H9 (cell line): ENCODE data around the gene THBS4. TPM values are rescaled to one million over a fixed set of nuclear protein-coding genes. Genes with fewer than 3 reads are reported as not detected.

Experiments
- DNase-seq: peaks from one replicate; pipeline ENCODE4 v3.0.0-alpha.2; 2017
- H2AFZ ChIP-seq: one replicate; pipeline ENCODE4 v1.6.1; 2013; ENCODE audit warnings: mild to moderate bottlenecking, low read length, control low read depth, moderate library complexity
- H2AK5ac ChIP-seq: 2 replicates; pipeline ENCODE4 v1.6.1; 2013; ENCODE audit warnings: low read length, control low read depth, mixed read lengths; ENCODE audit not compliant: insufficient read length
- H2BK120ac ChIP-seq: one replicate; pipeline ENCODE4 v1.6.1; 2013; ENCODE audit warnings: low read depth, mild to moderate bottlenecking, low read length, control low read depth, inconsistent platforms; ENCODE audit not compliant: poor library complexity, severe bottlenecking
- H2BK12ac ChIP-seq: 2 replicates; pipeline ENCODE4 v1.6.1; 2013; ENCODE audit warnings: low read length, control low read depth, mixed read lengths, low read depth; ENCODE audit not compliant: insufficient read length
- H2BK15ac ChIP-seq: 2 replicates; pipeline ENCODE4 v1.6.1; 2013; ENCODE audit warnings: low read depth, low read length, control low read depth
- H2BK20ac ChIP-seq: one replicate; pipeline ENCODE4 v1.6.1; 2013; ENCODE audit warnings: low read depth, mild to moderate bottlenecking, low read length, control low read depth, inconsistent platforms; ENCODE audit not compliant: poor library complexity, severe bottlenecking
- H2BK5ac ChIP-seq: 2 replicates; pipeline ENCODE4 v1.6.1; 2013; ENCODE audit warnings: low read length, control low read depth, mixed read lengths; ENCODE audit not compliant: insufficient read length
- H3K14ac ChIP-seq: 2 replicates; pipeline ENCODE4 v1.6.1; 2013; ENCODE audit warnings: low read length, control low read depth; ENCODE audit not compliant: insufficient read depth
- H3K18ac ChIP-seq: 2 replicates; pipeline ENCODE4 v1.6.1; 2013; ENCODE audit warnings: low read depth, mild to moderate bottlenecking, mixed read lengths, low read length, control low read depth; ENCODE audit not compliant: insufficient read length
- H3K23ac ChIP-seq: 2 replicates; pipeline ENCODE4 v1.6.1; 2013; ENCODE audit warnings: low read length, control low read depth, mixed read lengths, low read depth; ENCODE audit not compliant: insufficient read length
- H3K23me2 ChIP-seq: 2 replicates; pipeline ENCODE4 v1.6.1; 2013; ENCODE audit warnings: low read depth, mild to moderate bottlenecking, mixed read lengths, low read length, control low read depth; ENCODE audit not compliant: insufficient read length, poor library complexity, severe bottlenecking
- H3K27ac ChIP-seq: 2 replicates; pipeline ENCODE4 v1.5.1; 2013; ENCODE audit warnings: low read length, control low read depth, mixed read lengths, low read depth; ENCODE audit not compliant: insufficient read length
- H3K27me3 ChIP-seq: 2 replicates; pipeline ENCODE4 v1.6.1; 2013; ENCODE audit warnings: low read length, control low read depth, inconsistent platforms; ENCODE audit not compliant: insufficient read depth
- H3K4ac ChIP-seq: 2 replicates; pipeline ENCODE4 v1.6.1; 2013; ENCODE audit warnings: low read depth, mild to moderate bottlenecking, control low read depth, inconsistent platforms, low read length, moderate library complexity
- H3K4me1 ChIP-seq: 2 replicates; pipeline ENCODE4 v1.6.1; 2013; ENCODE audit warnings: low read length, control low read depth, inconsistent platforms; ENCODE audit not compliant: insufficient read depth
- H3K4me2 ChIP-seq: 2 replicates; pipeline ENCODE4 v1.6.1; 2013; ENCODE audit warnings: low read length, control low read depth, mixed read lengths; ENCODE audit not compliant: insufficient read length, insufficient read depth
- H3K56ac ChIP-seq: 2 replicates; pipeline ENCODE4 v1.6.1; 2013; ENCODE audit warnings: low read depth, mild to moderate bottlenecking, mixed read lengths, low read length, control low read depth; ENCODE audit not compliant: insufficient read length
- H3K79me1 ChIP-seq: 2 replicates; pipeline ENCODE4 v1.6.1; 2013; ENCODE audit warnings: low read depth, mild to moderate bottlenecking, moderate library complexity, low read length, control low read depth, inconsistent platforms; ENCODE audit not compliant: insufficient read depth, poor library complexity, severe bottlenecking
- H3K79me2 ChIP-seq: 2 replicates; pipeline ENCODE4 v1.6.1; 2013; ENCODE audit warnings: low read length, control low read depth, inconsistent platforms; ENCODE audit not compliant: insufficient read depth
- H3K9ac ChIP-seq: 2 replicates; pipeline ENCODE4 v1.6.1; 2013; ENCODE audit warnings: low read length, control low read depth, mixed read lengths; ENCODE audit not compliant: insufficient read length; ENCODE audit errors: extremely low read depth
- H3K9me3 ChIP-seq: one replicate; pipeline ENCODE4 v1.6.1; 2013; ENCODE audit warnings: low read depth, low read length, inconsistent platforms; ENCODE audit not compliant: control insufficient read depth
- H3T11ph ChIP-seq: one replicate; pipeline ENCODE4 v1.6.1; 2013; ENCODE audit warnings: mild to moderate bottlenecking, low read length, control low read depth, inconsistent platforms
- H4K20me1 ChIP-seq: one replicate; pipeline ENCODE4 v1.6.1; 2013; ENCODE audit not compliant: control insufficient read depth, insufficient read length, insufficient read depth
- H4K5ac ChIP-seq: 2 replicates; pipeline ENCODE4 v1.6.1; 2013; ENCODE audit warnings: low read depth, mild to moderate bottlenecking, mixed read lengths, low read length, control low read depth; ENCODE audit not compliant: insufficient read length
- H4K8ac ChIP-seq: replicated peaks from 2 replicates; pipeline ENCODE4 v1.6.1; 2013; ENCODE audit warnings: low read length, control low read depth, mixed read lengths, low read depth; ENCODE audit not compliant: insufficient read length
- H4K91ac ChIP-seq: 2 replicates; pipeline ENCODE4 v1.6.1; 2013; ENCODE audit warnings: low read depth, mild to moderate bottlenecking, moderate library complexity, mixed read lengths, low read length, control low read depth; ENCODE audit not compliant: insufficient read length
- H3K27ac Mint-ChIP-seq, 3 experiments: 2 replicates in 2 of 3; 3 replicates in 1 of 3; pipeline ENCODE4 v1.8.0; 2020 to 2021; ENCODE audit warnings: mixed read lengths in 3 of 3, mild to moderate bottlenecking in 1 of 3, moderate library complexity in 1 of 3
- H3K27me3 Mint-ChIP-seq: 2 replicates; pipeline ENCODE4 v1.8.0; 2021; ENCODE audit warnings: low read depth, mild to moderate bottlenecking, moderate library complexity, mixed read lengths
- H3K36me3 Mint-ChIP-seq, 3 experiments: 2 replicates in 2 of 3; 3 replicates in 1 of 3; pipeline ENCODE4 v1.8.0; 2020 to 2021; ENCODE audit warnings: low read depth in 3 of 3, mixed read lengths in 3 of 3; ENCODE audit not compliant: insufficient read depth in 1 of 3
- H3K4me1 Mint-ChIP-seq, 2 experiments: 2 replicates each; pipeline ENCODE4 v1.8.0; 2020; ENCODE audit warnings: mixed read lengths in 2 of 2
- H3K4me3 Mint-ChIP-seq, 2 experiments: 2 replicates in 1 of 2; 3 replicates in 1 of 2; pipeline ENCODE4 v1.8.0; 2020 to 2021; ENCODE audit warnings: mild to moderate bottlenecking in 2 of 2, mixed read lengths in 2 of 2, moderate library complexity in 1 of 2
- H3K9me3 Mint-ChIP-seq, 2 experiments: 2 replicates in 1 of 2; 3 replicates in 1 of 2; pipeline ENCODE4 v1.8.0; 2020; ENCODE audit warnings: mild to moderate bottlenecking in 2 of 2, mixed read lengths in 2 of 2, moderate library complexity in 1 of 2
- WGBS: extraction: QIAGEN DNeasy Blood & Tissue Kit; methylation state at CpG from one replicate; pipeline ENCODE4 v1.1.7; 2013; ENCODE audit warnings: missing lambda C conversion rate, low lambda C conversion rate, mixed read lengths; ENCODE audit not compliant: insufficient read length; ENCODE audit errors: extremely low coverage; 5-methylcytosine and 5-hydroxymethylcytosine counted together
- total RNA-seq: library from RNA; stranded (reverse); gene quantifications from 2 replicates; pipeline ENCODE4 v1.2.1, GENCODE V29; 2021
- TF ChIP-seq, protein P1 (sequence below): fragments of 200-600 bp; sonication (generic); conservative IDR thresholded peaks from 3 replicates; pipeline ENCODE4 v1.8.0; 2021; ENCODE audit warnings: antibody characterized with exemption, mild to moderate bottlenecking

The THBS4 gene
- total RNA-seq, 1 experiment from 2014 or later, result 19.0 TPM

DNA sequence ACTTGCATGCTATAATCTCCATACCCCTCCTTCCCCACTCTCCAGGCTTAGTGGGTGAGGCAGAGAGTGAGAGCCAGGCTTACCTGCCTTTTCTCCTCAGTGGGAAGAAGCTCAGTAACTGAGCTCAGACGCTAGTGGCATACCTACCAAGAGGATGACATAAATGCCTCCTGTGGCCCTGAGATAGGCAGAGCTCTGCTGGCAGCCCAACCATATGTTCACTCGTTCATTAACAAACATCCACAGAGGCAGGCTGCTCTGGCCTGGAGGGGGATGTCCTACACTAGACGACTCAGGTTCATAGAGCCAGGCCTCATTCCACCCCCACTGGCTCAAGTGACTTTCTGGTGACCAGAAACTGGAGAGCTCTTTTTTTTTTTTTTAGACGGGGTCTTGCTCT is 81.3 kb downstream of the THBS4 start:
- H3K9me3 Mint-ChIP-seq, result peaks cover 15 to 20% of the 10 kb centered on the region in 2 experiments; a peak in 4 of 5 replicates
- H3K27ac Mint-ChIP-seq, result peak overlapping the region in 2 of 3 experiments; percentile 44 to 81; a peak in 3 of 7 replicates
- Histone ChIP-seq H2AK5ac (no peak overlapping the region), H3K4me2 (no peak overlapping the region), H3K4me1 (no peaks in the 10 kb centered on the region; the same call in 1 of the 2 replicates), H4K5ac (no peak overlapping the region), H3T11ph (no peak overlapping the region), H3K56ac (no peak overlapping the region), H2BK15ac (no peak overlapping the region), H4K8ac (no peak overlapping the region), H2BK120ac (no peak overlapping the region), H3K27me3 (no peaks in the 10 kb centered on the region), H3K9ac (no peak overlapping the region), H2AFZ (no peak overlapping the region), H3K4ac (no peak overlapping the region), H3K79me2 (no peaks in the 10 kb centered on the region), H3K18ac (no peak overlapping the region), H2BK5ac (no peak overlapping the region), H3K14ac (no peak overlapping the region), H3K9me3 (no peaks in the 10 kb centered on the region), H3K79me1 (no peaks in the 10 kb centered on the region), H2BK12ac (no peak overlapping the region), H2BK20ac (no peak overlapping the region), H3K27ac (no peak overlapping the region), H3K23ac (no peak overlapping the region), H3K23me2 (no peaks in the 10 kb centered on the region), H4K91ac (no peak overlapping the region), H4K20me1 (no peaks in the 10 kb centered on the region)
- peaks cover 15 to 17% of the 10 kb centered on the region in 2 experiments for H3K4me1 Mint-ChIP-seq
- DNase-seq, result no peak
- WGBS, result no CpG with 5 or more reads among the region's 4 CpGs
- H3K27me3 Mint-ChIP-seq, result no peaks in the 10 kb centered on the region; the same call in none of the 2 replicates
- TF ChIP-seq, protein P1, sequence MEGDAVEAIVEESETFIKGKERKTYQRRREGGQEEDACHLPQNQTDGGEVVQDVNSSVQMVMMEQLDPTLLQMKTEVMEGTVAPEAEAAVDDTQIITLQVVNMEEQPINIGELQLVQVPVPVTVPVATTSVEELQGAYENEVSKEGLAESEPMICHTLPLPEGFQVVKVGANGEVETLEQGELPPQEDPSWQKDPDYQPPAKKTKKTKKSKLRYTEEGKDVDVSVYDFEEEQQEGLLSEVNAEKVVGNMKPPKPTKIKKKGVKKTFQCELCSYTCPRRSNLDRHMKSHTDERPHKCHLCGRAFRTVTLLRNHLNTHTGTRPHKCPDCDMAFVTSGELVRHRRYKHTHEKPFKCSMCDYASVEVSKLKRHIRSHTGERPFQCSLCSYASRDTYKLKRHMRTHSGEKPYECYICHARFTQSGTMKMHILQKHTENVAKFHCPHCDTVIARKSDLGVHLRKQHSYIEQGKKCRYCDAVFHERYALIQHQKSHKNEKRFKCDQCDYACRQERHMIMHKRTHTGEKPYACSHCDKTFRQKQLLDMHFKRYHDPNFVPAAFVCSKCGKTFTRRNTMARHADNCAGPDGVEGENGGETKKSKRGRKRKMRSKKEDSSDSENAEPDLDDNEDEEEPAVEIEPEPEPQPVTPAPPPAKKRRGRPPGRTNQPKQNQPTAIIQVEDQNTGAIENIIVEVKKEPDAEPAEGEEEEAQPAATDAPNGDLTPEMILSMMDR, result no peak
- H3K36me3 Mint-ChIP-seq, result peaks cover 11 to 19% (median 14%) of the 10 kb centered on the region in 3 experiments
- H3K4me3 Mint-ChIP-seq, result no peak overlapping the region
